IMR-90 (cell line): ENCODE data around the gene MADD.

Experiments
- MAFK ChIP-seq: IDR thresholded peaks from 2 replicates; pipeline ENCODE4 v1.6.1; 2012; ENCODE audit warnings: low read depth, low read length, improper control_type of control experiment
- POLR2A ChIP-seq: IDR thresholded peaks from 2 replicates; pipeline ENCODE4 v1.6.1; 2012; ENCODE audit warnings: mild to moderate bottlenecking, low read depth, low read length
- RFX5 ChIP-seq: IDR thresholded peaks from 2 replicates; pipeline ENCODE4 v1.8.0; 2012; ENCODE audit warnings: low read depth, mild to moderate bottlenecking, low read length, moderate library complexity
- TF ChIP-seq, protein P1 (sequence below): conservative IDR thresholded peaks from 2 replicates; pipeline ENCODE4 v1.5.1; 2012; ENCODE audit warnings: mild to moderate bottlenecking, low read depth, low read length, improper control_type of control experiment

- TF ChIP-seq, protein P1, sequence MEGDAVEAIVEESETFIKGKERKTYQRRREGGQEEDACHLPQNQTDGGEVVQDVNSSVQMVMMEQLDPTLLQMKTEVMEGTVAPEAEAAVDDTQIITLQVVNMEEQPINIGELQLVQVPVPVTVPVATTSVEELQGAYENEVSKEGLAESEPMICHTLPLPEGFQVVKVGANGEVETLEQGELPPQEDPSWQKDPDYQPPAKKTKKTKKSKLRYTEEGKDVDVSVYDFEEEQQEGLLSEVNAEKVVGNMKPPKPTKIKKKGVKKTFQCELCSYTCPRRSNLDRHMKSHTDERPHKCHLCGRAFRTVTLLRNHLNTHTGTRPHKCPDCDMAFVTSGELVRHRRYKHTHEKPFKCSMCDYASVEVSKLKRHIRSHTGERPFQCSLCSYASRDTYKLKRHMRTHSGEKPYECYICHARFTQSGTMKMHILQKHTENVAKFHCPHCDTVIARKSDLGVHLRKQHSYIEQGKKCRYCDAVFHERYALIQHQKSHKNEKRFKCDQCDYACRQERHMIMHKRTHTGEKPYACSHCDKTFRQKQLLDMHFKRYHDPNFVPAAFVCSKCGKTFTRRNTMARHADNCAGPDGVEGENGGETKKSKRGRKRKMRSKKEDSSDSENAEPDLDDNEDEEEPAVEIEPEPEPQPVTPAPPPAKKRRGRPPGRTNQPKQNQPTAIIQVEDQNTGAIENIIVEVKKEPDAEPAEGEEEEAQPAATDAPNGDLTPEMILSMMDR = no peak
- TF ChIP-seq POLR2A (no peak), RFX5 (no peak), MAFK (no peak)
These were observed 18.2 kb upstream of the MADD start for GRCh38 chr11:47251751-47252150.
